DOHH2 (cell line): ENCODE results near the gene MIPOL1.

ENCODE experiments used
- EZH2phosphoT487 ChIP-seq: fragments of 200-600 bp; sonication (generic); IDR thresholded peaks from 2 replicates; pipeline ENCODE4 v1.6.1; 2017; ENCODE audit warnings: borderline replicate concordance, mild to moderate bottlenecking, antibody characterized with exemption, low read length, moderate library complexity, mixed read lengths
- TF ChIP-seq, protein P1 (sequence below): fragments of 200-600 bp; sonication (generic); IDR thresholded peaks from one replicate; pipeline ENCODE4 v1.5.1; 2014; ENCODE audit warnings: antibody characterized with exemption, mild to moderate bottlenecking, low read depth, low read length; ENCODE audit not compliant: poor library complexity, severe bottlenecking

DNA sequence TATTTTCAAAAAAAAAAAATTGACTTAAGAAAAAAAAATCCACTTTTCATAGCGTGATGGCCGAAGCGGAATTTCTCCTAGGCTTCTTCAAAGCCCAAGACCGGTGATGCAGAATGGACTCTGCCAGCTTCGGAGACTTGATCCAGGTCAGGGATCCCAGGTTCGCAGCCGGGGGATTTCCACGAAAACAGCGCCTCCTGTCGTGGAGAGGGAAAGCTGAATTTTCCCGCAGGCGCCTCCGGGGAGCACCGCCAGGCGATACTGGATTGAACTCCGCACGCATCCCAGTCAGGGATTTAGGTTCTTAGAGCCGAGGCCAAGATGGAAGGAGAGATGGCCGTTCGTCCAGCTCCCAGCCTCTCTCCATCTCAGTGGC lies 399.8 kb downstream of the MIPOL1 start:
- TF ChIP-seq, protein P1, sequence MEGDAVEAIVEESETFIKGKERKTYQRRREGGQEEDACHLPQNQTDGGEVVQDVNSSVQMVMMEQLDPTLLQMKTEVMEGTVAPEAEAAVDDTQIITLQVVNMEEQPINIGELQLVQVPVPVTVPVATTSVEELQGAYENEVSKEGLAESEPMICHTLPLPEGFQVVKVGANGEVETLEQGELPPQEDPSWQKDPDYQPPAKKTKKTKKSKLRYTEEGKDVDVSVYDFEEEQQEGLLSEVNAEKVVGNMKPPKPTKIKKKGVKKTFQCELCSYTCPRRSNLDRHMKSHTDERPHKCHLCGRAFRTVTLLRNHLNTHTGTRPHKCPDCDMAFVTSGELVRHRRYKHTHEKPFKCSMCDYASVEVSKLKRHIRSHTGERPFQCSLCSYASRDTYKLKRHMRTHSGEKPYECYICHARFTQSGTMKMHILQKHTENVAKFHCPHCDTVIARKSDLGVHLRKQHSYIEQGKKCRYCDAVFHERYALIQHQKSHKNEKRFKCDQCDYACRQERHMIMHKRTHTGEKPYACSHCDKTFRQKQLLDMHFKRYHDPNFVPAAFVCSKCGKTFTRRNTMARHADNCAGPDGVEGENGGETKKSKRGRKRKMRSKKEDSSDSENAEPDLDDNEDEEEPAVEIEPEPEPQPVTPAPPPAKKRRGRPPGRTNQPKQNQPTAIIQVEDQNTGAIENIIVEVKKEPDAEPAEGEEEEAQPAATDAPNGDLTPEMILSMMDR: no peak
- no peak for TF ChIP-seq EZH2phosphoT487
